GM19238 (cell line): ENCODE measurements around the gene MAJIN.
"Not testable (repeated sequence)": the region's sequence is repeated elsewhere in the genome, so short reads cannot be mapped to it uniquely, and the experiment has no call there.

Experiments
- DNase-seq: peaks from one replicate; pipeline ENCODE4 v3.0.0; 2011; ENCODE audit warnings: low spot score; ENCODE audit not compliant: insufficient read length

The MAJIN gene

GRCh38 chr11:64990222-64990923 lies 18.5 kb upstream of the MAJIN start:
- no peak for DNase-seq

- DNase-seq = no peak
These were observed 17.5 kb upstream of the MAJIN start for GRCh38 chr11:64989416-64989815.

- DNase-seq = no peak
These were observed 16.3 kb upstream of the MAJIN start for GRCh38 chr11:64987998-64988854.

- DNase-seq = not testable (repeated sequence)
These were observed 11.4 kb upstream of the MAJIN start for GRCh38 chr11:64983339-64983738.

GRCh38 chr11:64976651-64977050 lies 4.7 kb upstream of the MAJIN start:
- DNase-seq = no peak

- DNase-seq = no peak
These were observed 2.2 kb upstream of the MAJIN start for GRCh38 chr11:64974124-64974523.

GRCh38 chr11:64970731-64971151 lies 1.2 kb downstream of the MAJIN start:
- no peak for DNase-seq

- DNase-seq = no peak
These were observed 2.7 kb downstream of the MAJIN start for GRCh38 chr11:64969209-64969608.

GRCh38 chr11:64967375-64967774 lies 4.5 kb downstream of the MAJIN start:
- DNase-seq = no peak

- no peak for DNase-seq
These were observed 8.8 kb downstream of the MAJIN start for GRCh38 chr11:64963072-64963631.

GRCh38 chr11:64960719-64961118 lies 11.2 kb downstream of the MAJIN start:
- DNase-seq = no peak

GRCh38 chr11:64959498-64959897 lies 12.4 kb downstream of the MAJIN start:
- DNase-seq = no peak

GRCh38 chr11:64954201-64954600 lies 17.7 kb downstream of the MAJIN start:
- no peak for DNase-seq

- DNase-seq = no peak
These were observed 20.4 kb downstream of the MAJIN start for GRCh38 chr11:64951529-64951928.

- DNase-seq = no peak
These were observed 24.6 kb downstream of the MAJIN start for GRCh38 chr11:64947208-64947814.

- no peak for DNase-seq
These were observed 35.4 kb downstream of the MAJIN start for GRCh38 chr11:64936539-64936938.

GRCh38 chr11:64935359-64936081 lies 36.4 kb downstream of the MAJIN start, which contains the start of gene GPHA2:
GPHA2 (minus strand) TSS chr11:64935893; CDS start chr11:64935460, 433 bp downstream.
- no peak for DNase-seq

- no peak for DNase-seq
These were observed 37.1 kb downstream of the MAJIN start for GRCh38 chr11:64934682-64935358.

- no peak for DNase-seq
These were observed 37.8 kb downstream of the MAJIN start for GRCh38 chr11:64933935-64934681.
